Mucosa of descending colon (tissue), 3 donors: Measurements from ENCODE around the gene TBL1XR1. TPM values are rescaled to one million over a fixed set of nuclear protein-coding genes. Genes with fewer than 3 reads are reported as not detected.

Source experiments
- ATAC-seq: fragments of 200-7000 bp; cut with Tn5 transposase; one replicate; pipeline ENCODE4 v1.9.1; 2020; ENCODE audit warnings: mild to moderate bottlenecking, moderate library complexity
- DNase-seq, 3 donors: peaks; one replicate each; pipeline ENCODE4 v3.0.0-alpha.2; 2020
- H3K36me3 ChIP-seq: fragments of 200-600 bp; one replicate; pipeline ENCODE4 v1.8.0; 2021; ENCODE audit warnings: low read depth, mild to moderate bottlenecking
- H3K4me1 ChIP-seq: fragments of 200-600 bp; one replicate; pipeline ENCODE4 v1.8.0; 2021; ENCODE audit warnings: low read depth, mild to moderate bottlenecking
- H3K4me3 ChIP-seq: fragments of 200-600 bp; one replicate; pipeline ENCODE4 v1.8.0; 2021; ENCODE audit warnings: mild to moderate bottlenecking
- H3K9me3 ChIP-seq: fragments of 200-600 bp; one replicate; pipeline ENCODE4 v1.8.0; 2021; ENCODE audit warnings: mild to moderate bottlenecking
- CTCF ChIP-seq: fragments of 200-600 bp; IDR thresholded peaks from one replicate; pipeline ENCODE4 v1.8.0; 2022; ENCODE audit warnings: antibody characterized with exemption, mild to moderate bottlenecking
- intact Hi-C, 2 donors: fragments of 100-400 bp; cut with DNase I in 1 of 2; cut with micrococcal nuclease in 1 of 2; formaldehyde crosslinking; loops; one replicate each; pipeline versions ENCODE4 v1.11.0 to v1.11.1; 2022; cut with DNase I, micrococcal nuclease
- total RNA-seq, 3 donors: library from RNA; stranded (reverse); fragmentation: NEBNext Ultra II Directional in 2 of 3; extraction: Animal tissue kit (Norgen Biotek cat#: 25700) in 2 of 3; gene quantifications; one replicate each; pipeline versions ENCODE4 v1.2.1 to v1.2.4, GENCODE V29; 2021 to 2023
- donor health status: DM: no; HTN: no; CAD: no; lungs with moderate emphysema.
- donor health status: DM: no; HTN: no; CAD: no.
- donor health status: DM: no; HTN: yes; CAD: no.

The TBL1XR1 gene
- total RNA-seq, 3 donors from 2014 or later = 175 to 200 (median 178) TPM

- H3K36me3 ChIP-seq = no peaks in the 10 kb centered on the region
- intact Hi-C loops = no loop called here
- ATAC-seq (peak; percentile 50), DNase-seq (no peak)
- H3K9me3 ChIP-seq = no peaks in the 10 kb centered on the region
- H3K4me3 ChIP-seq = no peak overlapping the region
- peaks cover 23% of the 10 kb centered on the region for H3K4me1 ChIP-seq
- TF ChIP-seq CTCF = no peak
Observed at GRCh38 chr3:177157492-177157891, 39.8 kb downstream of the TBL1XR1 start.

- Histone ChIP-seq H3K4me1 (peaks cover 25% of the 10 kb centered on the region), H3K36me3 (no peaks in the 10 kb centered on the region), H3K9me3 (no peaks in the 10 kb centered on the region), H3K4me3 (no peak overlapping the region)
- no peak for TF ChIP-seq CTCF
- ATAC-seq = no peak
- no peak for DNase-seq
- intact Hi-C loops = no loop called here
Observed at GRCh38 chr3:177154733-177155132, 42.5 kb downstream of the TBL1XR1 start.

GRCh38 chr3:177150970-177151627, 46.2 kb downstream of the TBL1XR1 start:
- Histone ChIP-seq H3K9me3 (no peaks in the 10 kb centered on the region), H3K4me3 (no peak overlapping the region), H3K36me3 (no peaks in the 10 kb centered on the region), H3K4me1 (peaks cover 27% of the 10 kb centered on the region)
- intact Hi-C loops = no loop called here
- DNase-seq (no peak), ATAC-seq (peak; percentile 91)
- TF ChIP-seq CTCF = no peak

- Histone ChIP-seq H3K36me3 (no peaks in the 10 kb centered on the region), H3K4me1 (peaks cover 32% of the 10 kb centered on the region), H3K4me3 (no peak overlapping the region), H3K9me3 (no peaks in the 10 kb centered on the region)
- ATAC-seq (peak; percentile 56), DNase-seq (no peak)
- TF ChIP-seq CTCF = no peak
- intact Hi-C loops = no loop called here
Observed at GRCh38 chr3:177150218-177150916, 46.9 kb downstream of the TBL1XR1 start.

- no peaks in the 10 kb centered on the region for H3K9me3 ChIP-seq
- H3K36me3 ChIP-seq = no peaks in the 10 kb centered on the region
- intact Hi-C loops = no loop called here
- H3K4me1 ChIP-seq = peaks cover 43% of the 10 kb centered on the region
- DNase-seq (no peak), ATAC-seq (no peak)
- TF ChIP-seq CTCF = no peak
- H3K4me3 ChIP-seq = no peak overlapping the region
Observed at GRCh38 chr3:177149106-177149505, 48.2 kb downstream of the TBL1XR1 start.
